DOHH2 (cell line): ENCODE measurements around the gene COX19.

Experiments used
- H3F3A ChIP-seq: fragments of 200-600 bp; sonication (generic), shearing (Covaris generic); 2 replicates; pipeline ENCODE4 v1.6.0; 2016; ENCODE audit warnings: antibody characterized with exemption, mild to moderate bottlenecking; ENCODE audit not compliant: control insufficient read depth, insufficient read depth
- H3K27ac ChIP-seq: fragments of 200-600 bp; sonication (generic); 2 replicates; pipeline ENCODE4 v1.5.1; 2014; ENCODE audit warnings: low read depth, mild to moderate bottlenecking, low read length, moderate library complexity
- H3K27me3 ChIP-seq: fragments of 200-600 bp; sonication (generic); 2 replicates; pipeline ENCODE4 v1.6.1; 2014; ENCODE audit warnings: mild to moderate bottlenecking, low read length, mixed read lengths; ENCODE audit not compliant: control insufficient read depth
- H3K36me3 ChIP-seq: fragments of 200-600 bp; sonication (generic); 2 replicates; pipeline ENCODE4 v1.6.1; 2014; ENCODE audit warnings: mild to moderate bottlenecking, low read length, moderate library complexity, mixed read lengths; ENCODE audit not compliant: control insufficient read depth
- H3K4me1 ChIP-seq: fragments of 200-600 bp; sonication (generic); 2 replicates; pipeline ENCODE4 v1.6.1; 2014; ENCODE audit warnings: mild to moderate bottlenecking, low read length, mixed read lengths; ENCODE audit not compliant: control insufficient read depth
- H3K4me2 ChIP-seq: fragments of 200-600 bp; sonication (generic); 2 replicates; pipeline ENCODE4 v1.6.0; 2014; ENCODE audit warnings: mild to moderate bottlenecking, low read length, moderate library complexity
- H3K4me3 ChIP-seq: fragments of 200-600 bp; sonication (generic); 2 replicates; pipeline ENCODE4 v1.5.1; 2014; ENCODE audit warnings: mild to moderate bottlenecking, low read length, mixed read lengths
- H3K79me2 ChIP-seq: fragments of 200-600 bp; sonication (generic); 2 replicates; pipeline ENCODE4 v1.6.1; 2014; ENCODE audit warnings: mild to moderate bottlenecking, low read length, mixed read lengths; ENCODE audit not compliant: control insufficient read depth
- H3K9me2 ChIP-seq: fragments of 200-600 bp; sonication (generic); replicated peaks from 2 replicates; pipeline ENCODE4 v1.6.1; 2014; ENCODE audit warnings: mild to moderate bottlenecking, low read length, mixed read lengths; ENCODE audit not compliant: control insufficient read depth
- H3K9me3 ChIP-seq: fragments of 200-600 bp; sonication (generic); 2 replicates; pipeline ENCODE4 v1.6.1; 2014; ENCODE audit warnings: antibody characterized with exemption, low read length, mixed read lengths; ENCODE audit not compliant: control insufficient read depth, insufficient read depth
- H4K20me1 ChIP-seq: fragments of 200-600 bp; sonication (generic); 2 replicates; pipeline ENCODE4 v1.6.0; 2014; ENCODE audit warnings: low read depth, mild to moderate bottlenecking, antibody characterized with exemption, low read length, moderate library complexity; ENCODE audit not compliant: control insufficient read depth, insufficient read depth
- CTCF ChIP-seq: fragments of 200-600 bp; sonication (generic); IDR thresholded peaks from one replicate; pipeline ENCODE4 v1.5.1; 2014; ENCODE audit warnings: antibody characterized with exemption, mild to moderate bottlenecking, low read depth, low read length; ENCODE audit not compliant: poor library complexity, severe bottlenecking
- EZH2phosphoT487 ChIP-seq: fragments of 200-600 bp; sonication (generic); IDR thresholded peaks from 2 replicates; pipeline ENCODE4 v1.6.1; 2017; ENCODE audit warnings: borderline replicate concordance, mild to moderate bottlenecking, antibody characterized with exemption, low read length, moderate library complexity, mixed read lengths

COX19 gene

GRCh38 chr7:931871-932650 is 43.3 kb downstream of the COX19 start:
- no peak overlapping the region for H3K27ac ChIP-seq
- H3K36me3 ChIP-seq: no peaks in the 10 kb centered on the region
- H3K4me2 ChIP-seq: no peak overlapping the region
- H3K4me3 ChIP-seq: no peak overlapping the region
- no peaks in the 10 kb centered on the region for H3K9me3 ChIP-seq
- no peak for TF ChIP-seq EZH2phosphoT487
- no peak for TF ChIP-seq CTCF
- no peaks in the 10 kb centered on the region for H3F3A ChIP-seq
- no peaks in the 10 kb centered on the region for H3K4me1 ChIP-seq
- no peaks in the 10 kb centered on the region for H3K79me2 ChIP-seq
- peaks cover 47% of the 10 kb centered on the region for H3K27me3 ChIP-seq
- H3K9me2 ChIP-seq: no peaks in the 10 kb centered on the region
- H4K20me1 ChIP-seq: 0 out of 2 replicates have a peak, but pooled peaks cover 3% of the 10 kb centered on the region

GRCh38 chr7:930975-931758 is 44.2 kb downstream of the COX19 start:
- no peaks in the 10 kb centered on the region for H3F3A ChIP-seq
- no peaks in the 10 kb centered on the region for H3K4me1 ChIP-seq
- H3K9me3 ChIP-seq: no peaks in the 10 kb centered on the region
- TF ChIP-seq EZH2phosphoT487 (no peak), CTCF (no peak)
- H3K4me3 ChIP-seq: no peak overlapping the region
- peaks cover 54% of the 10 kb centered on the region for H3K27me3 ChIP-seq
- H4K20me1 ChIP-seq: 0 out of 2 replicates have a peak, but pooled peaks cover 3% of the 10 kb centered on the region
- H3K27ac ChIP-seq: no peak overlapping the region
- H3K36me3 ChIP-seq: no peaks in the 10 kb centered on the region
- no peaks in the 10 kb centered on the region for H3K79me2 ChIP-seq
- no peaks in the 10 kb centered on the region for H3K9me2 ChIP-seq
- H3K4me2 ChIP-seq: no peak overlapping the region

- TF ChIP-seq CTCF (no peak), EZH2phosphoT487 (no peak)
- no peaks in the 10 kb centered on the region for H3K36me3 ChIP-seq
- H3K9me2 ChIP-seq: no peaks in the 10 kb centered on the region
- no peaks in the 10 kb centered on the region for H3K9me3 ChIP-seq
- H3K27ac ChIP-seq: no peak overlapping the region
- peaks cover 8% of the 10 kb centered on the region for H3K4me1 ChIP-seq
- no peaks in the 10 kb centered on the region for H3K79me2 ChIP-seq
- no peak overlapping the region for H3K4me3 ChIP-seq
- no peak overlapping the region for H3K4me2 ChIP-seq
- H4K20me1 ChIP-seq: 0 out of 2 replicates have a peak, but pooled peaks cover 3% of the 10 kb centered on the region
- H3K27me3 ChIP-seq: peaks cover 69% of the 10 kb centered on the region
- no peaks in the 10 kb centered on the region for H3F3A ChIP-seq
Measured at GRCh38 chr7:929311-929711, 46.0 kb downstream of the COX19 start.
